ENCODE results near the gene MARCO.

- TF ChIP-seq CTCF (optimal IDR thresholded peaks at IDR 0.05 in 1 of 3, IDR thresholded peaks at IDR 0.05 in 1 of 3, conservative IDR thresholded peaks at IDR 0.05 in 1 of 3; ENCODE audit: extremely low read depth in 1 of 3, insufficient read depth in 2 of 3, low read length in 3 of 3) (no peak), EZH2 (IDR thresholded peaks at IDR 0.05; ENCODE audit: low read length) (no peak)
Observed at GRCh38 chr2:118922254-118922653, 19.7 kb upstream of the MARCO start.

All from keratinocyte (primary cell).